Measurements from ENCODE around the gene MARVELD1.

MARVELD1 gene

DNA sequence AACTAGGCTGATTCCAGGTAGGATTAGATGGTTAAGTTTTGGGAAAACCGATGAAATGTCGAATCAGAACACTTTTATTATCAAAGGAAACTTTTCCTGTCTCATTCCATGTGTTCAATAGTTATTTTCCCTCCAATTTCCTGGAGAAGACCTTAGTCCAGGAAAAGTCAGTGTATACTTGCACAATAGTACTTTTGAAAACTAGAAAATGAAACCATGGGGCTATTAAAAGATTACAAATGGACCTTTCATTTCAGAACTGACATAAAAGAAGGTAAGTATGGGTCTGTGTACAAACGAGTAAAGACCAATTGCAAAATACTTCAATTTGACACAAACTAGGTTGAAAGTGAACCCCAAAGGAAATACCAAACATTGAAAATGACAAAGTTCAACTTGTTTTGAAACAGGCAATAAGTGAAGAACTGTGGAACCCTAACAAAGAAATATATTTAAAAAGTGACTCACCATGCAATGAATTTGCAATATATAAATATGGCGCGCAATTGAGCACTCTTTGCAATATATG lies 28.6 kb upstream of the MARVELD1 start:
- no peak for DNase-seq (ENCODE audit: low read depth)
- in situ Hi-C loops (cut with HindIII; ENCODE audit: low sequenced_read_pairs) = loop anchor here (5.0 kb wide), 1 partner anchor 42 kb away; no protein-coding TSS in a partner anchor
- H3K4me3 ChIP-seq (ENCODE audit: low read depth, low read length) = no peak overlapping the region
- TF ChIP-seq, protein P1, sequence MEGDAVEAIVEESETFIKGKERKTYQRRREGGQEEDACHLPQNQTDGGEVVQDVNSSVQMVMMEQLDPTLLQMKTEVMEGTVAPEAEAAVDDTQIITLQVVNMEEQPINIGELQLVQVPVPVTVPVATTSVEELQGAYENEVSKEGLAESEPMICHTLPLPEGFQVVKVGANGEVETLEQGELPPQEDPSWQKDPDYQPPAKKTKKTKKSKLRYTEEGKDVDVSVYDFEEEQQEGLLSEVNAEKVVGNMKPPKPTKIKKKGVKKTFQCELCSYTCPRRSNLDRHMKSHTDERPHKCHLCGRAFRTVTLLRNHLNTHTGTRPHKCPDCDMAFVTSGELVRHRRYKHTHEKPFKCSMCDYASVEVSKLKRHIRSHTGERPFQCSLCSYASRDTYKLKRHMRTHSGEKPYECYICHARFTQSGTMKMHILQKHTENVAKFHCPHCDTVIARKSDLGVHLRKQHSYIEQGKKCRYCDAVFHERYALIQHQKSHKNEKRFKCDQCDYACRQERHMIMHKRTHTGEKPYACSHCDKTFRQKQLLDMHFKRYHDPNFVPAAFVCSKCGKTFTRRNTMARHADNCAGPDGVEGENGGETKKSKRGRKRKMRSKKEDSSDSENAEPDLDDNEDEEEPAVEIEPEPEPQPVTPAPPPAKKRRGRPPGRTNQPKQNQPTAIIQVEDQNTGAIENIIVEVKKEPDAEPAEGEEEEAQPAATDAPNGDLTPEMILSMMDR (IDR thresholded peaks at IDR 0.05; ENCODE audit: low read depth, low read length, missing control alignments) = no peak

DNA sequence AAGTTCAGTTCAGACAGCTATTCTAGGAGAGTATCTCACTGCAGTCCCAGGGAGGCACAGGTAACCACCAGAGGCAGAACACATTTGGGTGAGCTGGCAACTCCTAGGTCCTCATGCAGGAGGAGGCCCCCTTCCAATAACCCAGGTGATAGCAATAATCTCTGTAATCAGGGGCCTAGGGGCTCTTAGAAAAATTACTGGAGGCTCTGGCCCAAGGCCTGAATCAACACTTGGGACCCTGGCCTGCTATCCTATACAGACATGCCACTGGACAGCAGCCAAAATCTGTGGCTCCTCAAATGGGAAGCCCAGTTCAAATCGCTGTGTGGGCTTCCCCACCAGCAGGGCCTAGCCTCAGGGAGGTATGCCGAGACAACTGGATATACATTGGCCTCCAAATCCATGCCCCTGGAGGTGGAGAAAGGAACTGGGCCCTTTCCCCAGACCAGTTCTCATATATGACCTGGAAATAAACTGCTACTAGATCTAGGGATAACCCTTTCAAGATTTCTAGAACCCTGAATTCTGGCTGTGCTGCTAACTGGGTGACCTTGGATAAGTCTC lies 28.1 kb upstream of the MARVELD1 start:
- in situ Hi-C loops (cut with HindIII; ENCODE audit: low sequenced_read_pairs) = loop anchor here (5.0 kb wide), 1 partner anchor 42 kb away; no protein-coding TSS in a partner anchor
- DNase-seq (ENCODE audit: low read depth) = no peak
- TF ChIP-seq, protein P1 (IDR thresholded peaks at IDR 0.05; ENCODE audit: low read depth, low read length, missing control alignments) = peak; percentile 46
- H3K4me3 ChIP-seq (ENCODE audit: low read depth, low read length) = no peak overlapping the region

DNA sequence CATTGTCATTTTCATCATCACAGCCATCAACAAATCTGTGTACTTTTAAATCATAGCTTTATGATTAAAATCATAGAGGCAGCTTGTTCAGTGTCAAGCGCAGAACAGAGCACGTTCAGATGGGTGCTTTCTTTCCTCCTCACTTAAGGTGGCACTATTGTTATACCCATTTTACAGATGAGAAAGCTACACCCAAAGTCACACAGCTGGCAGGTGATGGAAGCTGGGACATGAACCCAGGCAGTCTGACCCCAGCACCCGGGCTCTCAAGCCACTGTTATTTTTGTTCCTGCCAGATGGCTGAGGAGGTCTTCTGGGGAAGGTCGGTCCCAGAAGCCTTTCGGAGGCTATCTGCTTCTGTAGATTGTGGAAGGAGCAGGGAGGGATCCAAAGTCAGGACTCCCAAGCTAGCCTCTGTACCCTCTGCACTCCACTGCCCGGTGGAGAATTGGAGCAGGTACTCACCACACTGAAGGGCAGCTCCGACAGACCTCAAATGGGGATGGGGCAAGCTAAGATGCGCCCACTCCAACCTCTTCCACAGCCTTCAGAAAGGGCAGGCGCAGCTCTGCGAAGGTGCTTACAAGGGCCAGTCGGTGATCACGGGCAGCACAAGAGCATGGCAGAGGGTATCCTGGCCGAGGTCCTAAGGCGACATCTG lies 27.1 kb upstream of the MARVELD1 start:
- TF ChIP-seq, protein P1 (IDR thresholded peaks at IDR 0.05; ENCODE audit: low read depth, low read length, missing control alignments) = no peak
- peak overlapping the region; percentile 64 for H3K4me3 ChIP-seq (ENCODE audit: low read depth, low read length)

DNA sequence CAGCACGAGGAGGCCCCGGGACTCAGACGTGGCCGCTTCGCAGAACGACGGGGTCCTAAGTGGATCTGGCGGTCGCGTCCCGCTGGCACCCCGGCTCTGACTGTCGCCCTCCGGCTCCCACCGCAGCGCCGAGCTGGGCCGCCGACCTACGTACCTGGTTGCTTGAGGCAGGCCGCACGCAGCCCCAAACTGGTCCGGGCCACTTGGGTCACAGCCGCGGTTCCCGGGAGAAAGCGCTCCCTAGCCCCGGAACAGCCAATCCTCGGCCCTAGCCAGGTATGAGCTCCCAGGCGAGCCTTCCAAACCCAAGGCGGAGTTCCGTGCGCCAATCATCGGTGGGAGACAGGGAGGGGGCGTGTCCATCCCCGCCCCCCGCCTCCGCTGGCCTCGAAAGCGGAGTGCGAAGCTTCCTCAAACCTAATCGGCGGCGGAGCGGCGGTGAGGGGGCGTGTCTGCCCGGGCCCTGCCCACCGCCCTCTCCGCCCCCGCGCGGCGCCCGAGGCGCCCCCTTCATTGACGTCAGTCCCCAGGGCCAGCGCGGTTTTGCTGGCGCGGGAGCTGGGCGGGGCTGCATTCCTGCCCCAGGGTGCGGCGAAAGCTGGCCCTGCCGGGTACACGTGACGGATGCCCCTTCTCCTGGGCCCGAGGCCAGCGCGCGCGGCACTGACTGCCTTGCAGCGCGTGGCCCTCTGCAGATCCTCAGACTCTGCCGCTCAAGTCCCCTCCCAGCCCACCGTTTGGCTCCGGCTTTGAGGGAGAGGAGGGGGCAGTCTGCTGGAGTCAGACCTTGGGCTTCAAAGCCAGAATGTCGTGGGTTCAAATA lies 26.4 kb upstream of the MARVELD1 start, which contains the start of gene AVPI1:
Gene AVPI1, minus strand, starts transcription at position 280 of the 823 bp plus-strand sequence. CDS start 7,336 bp downstream, outside the sequence.
- TF ChIP-seq, protein P1 (IDR thresholded peaks at IDR 0.05; ENCODE audit: low read depth, low read length, missing control alignments) = no peak
- H3K4me3 ChIP-seq (ENCODE audit: low read depth, low read length) = peak within 1 kb of the TSS; percentile 64
- peak; percentile 76 for DNase-seq (ENCODE audit: low read depth)
- in situ Hi-C loops (cut with HindIII; ENCODE audit: low sequenced_read_pairs) = loop anchor here (5.0 kb wide), 1 partner anchor 40 kb away; no protein-coding TSS in a partner anchor

More for the DNA sequence above, 27.1 kb upstream of the MARVELD1 start:
- no peak for DNase-seq (ENCODE audit: low read depth)
- in situ Hi-C loops (cut with HindIII; ENCODE audit: low sequenced_read_pairs) = loop anchor here (5.0 kb wide), 1 partner anchor 41 kb away; no protein-coding TSS in a partner anchor

DNA sequence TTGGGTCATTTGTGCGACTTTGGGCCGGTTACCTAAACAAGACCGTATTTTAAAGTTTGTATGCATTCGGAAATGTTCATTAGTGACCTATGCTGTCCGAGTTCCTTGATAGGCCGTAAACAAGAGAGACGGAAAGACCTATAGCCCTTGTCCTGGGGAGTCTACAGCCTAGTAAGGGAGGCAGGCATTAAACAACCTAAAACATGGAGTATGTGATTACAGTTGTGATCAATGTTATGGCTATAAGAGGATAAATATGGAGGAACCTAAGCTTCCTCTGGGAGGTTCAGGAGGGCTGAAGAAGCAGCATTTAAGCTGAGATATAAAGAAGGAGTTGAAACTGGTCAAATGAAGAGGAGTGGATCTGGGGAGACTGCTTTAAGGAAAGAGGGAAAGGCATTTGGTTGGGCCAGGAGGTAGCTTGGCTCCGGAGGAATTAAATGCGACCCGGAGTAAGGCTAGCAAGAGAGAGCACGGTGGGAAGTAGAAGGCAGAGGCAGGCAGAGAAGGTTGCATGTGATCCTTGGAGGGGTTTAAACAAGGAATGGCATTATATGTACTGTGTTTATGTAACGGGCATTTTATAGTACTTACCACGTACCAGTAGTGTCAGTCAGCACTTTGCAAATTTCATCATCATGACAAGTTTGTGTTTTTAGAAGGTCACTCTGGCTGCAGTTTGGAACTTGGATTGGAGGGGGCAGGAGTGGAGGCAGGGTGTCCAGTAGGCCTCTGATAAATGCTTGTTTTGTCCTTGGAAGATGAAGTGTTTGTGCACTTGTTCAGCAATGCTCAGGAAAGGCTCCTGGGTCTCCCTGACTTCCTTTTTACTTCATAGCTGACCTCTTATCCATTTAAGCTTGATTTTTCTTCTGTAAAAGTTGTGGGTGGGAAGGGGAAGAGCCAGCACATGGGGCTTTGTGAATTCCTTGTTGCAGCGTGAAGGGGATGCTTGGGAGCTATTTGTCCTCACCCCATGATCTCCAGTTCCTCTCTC lies 25.4 kb upstream of the MARVELD1 start:
- in situ Hi-C loops (cut with HindIII; ENCODE audit: low sequenced_read_pairs) = loop anchor here (5.0 kb wide), 1 partner anchor 39 kb away; no protein-coding TSS in a partner anchor
- H3K4me3 ChIP-seq (ENCODE audit: low read depth, low read length) = peak overlapping the region; percentile 64
- TF ChIP-seq, protein P1 (IDR thresholded peaks at IDR 0.05; ENCODE audit: low read depth, low read length, missing control alignments) = no peak
- DNase-seq (ENCODE audit: low read depth) = no peak

All from astrocyte of the cerebellum (primary cell).